Measurements from ENCODE around the gene ANKS1A.

GRCh38 chr6:35089935-35090505 lies 201.0 kb downstream of the ANKS1A start:
- no peak for TF ChIP-seq ZNF776 (tag by site-specific recombination; IDR thresholded peaks at IDR 0.05; ENCODE audit: borderline replicate concordance)
- TF ChIP-seq CTCF (tag by site-specific recombination; IDR thresholded peaks at IDR 0.05) = no peak
- no peak for TF ChIP-seq ZNF174 (tag by site-specific recombination; IDR thresholded peaks at IDR 0.05)
- TF ChIP-seq PRDM2 (tag by site-specific recombination; IDR thresholded peaks at IDR 0.05; ENCODE audit: borderline replicate concordance) = no peak
- no peak for TF ChIP-seq GLI4 (tag by site-specific recombination; IDR thresholded peaks at IDR 0.05)
- no peak for TF ChIP-seq PRDM4 (tag by site-specific recombination; IDR thresholded peaks at IDR 0.05)
- TF ChIP-seq TSHZ1 (tag by site-specific recombination; IDR thresholded peaks at IDR 0.05; ENCODE audit: borderline replicate concordance) = no peak
- no peak for TF ChIP-seq TCF7L2 (IDR thresholded peaks at IDR 0.05; ENCODE audit: borderline replicate concordance, low read depth, low read length)

Measured in HEK293 (cell line).